H9 (cell line): ENCODE data around the gene HAL. TPM values are rescaled to one million over a fixed set of nuclear protein-coding genes. Genes with fewer than 3 reads are reported as not detected.

Experiments used
- DNase-seq: peaks from one replicate; pipeline ENCODE4 v3.0.0-alpha.2; 2017
- H2AFZ ChIP-seq: one replicate; pipeline ENCODE4 v1.6.1; 2013; ENCODE audit warnings: mild to moderate bottlenecking, low read length, control low read depth, moderate library complexity
- H2AK5ac ChIP-seq: 2 replicates; pipeline ENCODE4 v1.6.1; 2013; ENCODE audit warnings: low read length, control low read depth, mixed read lengths; ENCODE audit not compliant: insufficient read length
- H2BK120ac ChIP-seq: one replicate; pipeline ENCODE4 v1.6.1; 2013; ENCODE audit warnings: low read depth, mild to moderate bottlenecking, low read length, control low read depth, inconsistent platforms; ENCODE audit not compliant: poor library complexity, severe bottlenecking
- H2BK12ac ChIP-seq: 2 replicates; pipeline ENCODE4 v1.6.1; 2013; ENCODE audit warnings: low read length, control low read depth, mixed read lengths, low read depth; ENCODE audit not compliant: insufficient read length
- H2BK15ac ChIP-seq: 2 replicates; pipeline ENCODE4 v1.6.1; 2013; ENCODE audit warnings: low read depth, low read length, control low read depth
- H2BK20ac ChIP-seq: one replicate; pipeline ENCODE4 v1.6.1; 2013; ENCODE audit warnings: low read depth, mild to moderate bottlenecking, low read length, control low read depth, inconsistent platforms; ENCODE audit not compliant: poor library complexity, severe bottlenecking
- H2BK5ac ChIP-seq: 2 replicates; pipeline ENCODE4 v1.6.1; 2013; ENCODE audit warnings: low read length, control low read depth, mixed read lengths; ENCODE audit not compliant: insufficient read length
- H3K14ac ChIP-seq: 2 replicates; pipeline ENCODE4 v1.6.1; 2013; ENCODE audit warnings: low read length, control low read depth; ENCODE audit not compliant: insufficient read depth
- H3K18ac ChIP-seq: 2 replicates; pipeline ENCODE4 v1.6.1; 2013; ENCODE audit warnings: low read depth, mild to moderate bottlenecking, mixed read lengths, low read length, control low read depth; ENCODE audit not compliant: insufficient read length
- H3K23ac ChIP-seq: 2 replicates; pipeline ENCODE4 v1.6.1; 2013; ENCODE audit warnings: low read length, control low read depth, mixed read lengths, low read depth; ENCODE audit not compliant: insufficient read length
- H3K23me2 ChIP-seq: 2 replicates; pipeline ENCODE4 v1.6.1; 2013; ENCODE audit warnings: low read depth, mild to moderate bottlenecking, mixed read lengths, low read length, control low read depth; ENCODE audit not compliant: insufficient read length, poor library complexity, severe bottlenecking
- H3K27ac ChIP-seq: 2 replicates; pipeline ENCODE4 v1.5.1; 2013; ENCODE audit warnings: low read length, control low read depth, mixed read lengths, low read depth; ENCODE audit not compliant: insufficient read length
- H3K27me3 ChIP-seq: 2 replicates; pipeline ENCODE4 v1.6.1; 2013; ENCODE audit warnings: low read length, control low read depth, inconsistent platforms; ENCODE audit not compliant: insufficient read depth
- H3K4ac ChIP-seq: 2 replicates; pipeline ENCODE4 v1.6.1; 2013; ENCODE audit warnings: low read depth, mild to moderate bottlenecking, control low read depth, inconsistent platforms, low read length, moderate library complexity
- H3K4me1 ChIP-seq: 2 replicates; pipeline ENCODE4 v1.6.1; 2013; ENCODE audit warnings: low read length, control low read depth, inconsistent platforms; ENCODE audit not compliant: insufficient read depth
- H3K4me2 ChIP-seq: 2 replicates; pipeline ENCODE4 v1.6.1; 2013; ENCODE audit warnings: low read length, control low read depth, mixed read lengths; ENCODE audit not compliant: insufficient read length, insufficient read depth
- H3K56ac ChIP-seq: 2 replicates; pipeline ENCODE4 v1.6.1; 2013; ENCODE audit warnings: low read depth, mild to moderate bottlenecking, mixed read lengths, low read length, control low read depth; ENCODE audit not compliant: insufficient read length
- H3K79me1 ChIP-seq: 2 replicates; pipeline ENCODE4 v1.6.1; 2013; ENCODE audit warnings: low read depth, mild to moderate bottlenecking, moderate library complexity, low read length, control low read depth, inconsistent platforms; ENCODE audit not compliant: insufficient read depth, poor library complexity, severe bottlenecking
- H3K79me2 ChIP-seq: 2 replicates; pipeline ENCODE4 v1.6.1; 2013; ENCODE audit warnings: low read length, control low read depth, inconsistent platforms; ENCODE audit not compliant: insufficient read depth
- H3K9ac ChIP-seq: 2 replicates; pipeline ENCODE4 v1.6.1; 2013; ENCODE audit warnings: low read length, control low read depth, mixed read lengths; ENCODE audit not compliant: insufficient read length; ENCODE audit errors: extremely low read depth
- H3K9me3 ChIP-seq: one replicate; pipeline ENCODE4 v1.6.1; 2013; ENCODE audit warnings: low read depth, low read length, inconsistent platforms; ENCODE audit not compliant: control insufficient read depth
- H3T11ph ChIP-seq: one replicate; pipeline ENCODE4 v1.6.1; 2013; ENCODE audit warnings: mild to moderate bottlenecking, low read length, control low read depth, inconsistent platforms
- H4K20me1 ChIP-seq: one replicate; pipeline ENCODE4 v1.6.1; 2013; ENCODE audit not compliant: control insufficient read depth, insufficient read length, insufficient read depth
- H4K5ac ChIP-seq: 2 replicates; pipeline ENCODE4 v1.6.1; 2013; ENCODE audit warnings: low read depth, mild to moderate bottlenecking, mixed read lengths, low read length, control low read depth; ENCODE audit not compliant: insufficient read length
- H4K8ac ChIP-seq: replicated peaks from 2 replicates; pipeline ENCODE4 v1.6.1; 2013; ENCODE audit warnings: low read length, control low read depth, mixed read lengths, low read depth; ENCODE audit not compliant: insufficient read length
- H4K91ac ChIP-seq: 2 replicates; pipeline ENCODE4 v1.6.1; 2013; ENCODE audit warnings: low read depth, mild to moderate bottlenecking, moderate library complexity, mixed read lengths, low read length, control low read depth; ENCODE audit not compliant: insufficient read length
- H3K27ac Mint-ChIP-seq, 3 experiments: 2 replicates in 2 of 3; 3 replicates in 1 of 3; pipeline ENCODE4 v1.8.0; 2020 to 2021; ENCODE audit warnings: mixed read lengths in 3 of 3, mild to moderate bottlenecking in 1 of 3, moderate library complexity in 1 of 3
- H3K27me3 Mint-ChIP-seq: 2 replicates; pipeline ENCODE4 v1.8.0; 2021; ENCODE audit warnings: low read depth, mild to moderate bottlenecking, moderate library complexity, mixed read lengths
- H3K36me3 Mint-ChIP-seq, 3 experiments: 2 replicates in 2 of 3; 3 replicates in 1 of 3; pipeline ENCODE4 v1.8.0; 2020 to 2021; ENCODE audit warnings: low read depth in 3 of 3, mixed read lengths in 3 of 3; ENCODE audit not compliant: insufficient read depth in 1 of 3
- H3K4me1 Mint-ChIP-seq, 2 experiments: 2 replicates each; pipeline ENCODE4 v1.8.0; 2020; ENCODE audit warnings: mixed read lengths in 2 of 2
- H3K4me3 Mint-ChIP-seq, 2 experiments: 2 replicates in 1 of 2; 3 replicates in 1 of 2; pipeline ENCODE4 v1.8.0; 2020 to 2021; ENCODE audit warnings: mild to moderate bottlenecking in 2 of 2, mixed read lengths in 2 of 2, moderate library complexity in 1 of 2
- H3K9me3 Mint-ChIP-seq, 2 experiments: 2 replicates in 1 of 2; 3 replicates in 1 of 2; pipeline ENCODE4 v1.8.0; 2020; ENCODE audit warnings: mild to moderate bottlenecking in 2 of 2, mixed read lengths in 2 of 2, moderate library complexity in 1 of 2
- WGBS: extraction: QIAGEN DNeasy Blood & Tissue Kit; methylation state at CpG from one replicate; pipeline ENCODE4 v1.1.7; 2013; ENCODE audit warnings: missing lambda C conversion rate, low lambda C conversion rate, mixed read lengths; ENCODE audit not compliant: insufficient read length; ENCODE audit errors: extremely low coverage; 5-methylcytosine and 5-hydroxymethylcytosine counted together
- total RNA-seq: library from RNA; stranded (reverse); gene quantifications from 2 replicates; pipeline ENCODE4 v1.2.1, GENCODE V29; 2021
- TF ChIP-seq, protein P1 (sequence below): fragments of 200-600 bp; sonication (generic); conservative IDR thresholded peaks from 3 replicates; pipeline ENCODE4 v1.8.0; 2021; ENCODE audit warnings: antibody characterized with exemption, mild to moderate bottlenecking

Gene HAL
- total RNA-seq, 1 experiment from 2014 or later, result 0.35 TPM

DNA sequence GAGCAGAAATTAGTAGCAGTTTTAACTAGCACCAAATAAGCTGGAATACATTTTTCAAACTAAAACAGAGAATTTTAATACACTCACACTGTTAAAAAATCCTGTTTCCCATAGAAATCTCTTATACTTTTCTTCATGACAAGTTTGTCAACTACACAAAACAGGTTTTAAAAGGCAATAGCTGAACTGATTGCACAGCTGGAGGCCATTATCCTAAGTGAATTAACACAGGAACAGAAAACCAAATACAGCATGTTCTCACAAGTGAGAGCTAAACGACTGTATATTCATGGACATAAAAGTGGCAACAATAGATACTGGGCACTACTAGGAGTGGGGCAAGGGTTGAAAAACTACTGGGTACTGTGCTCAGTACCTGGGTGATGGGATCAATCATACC, 11.6 kb upstream of the HAL start:
- Histone ChIP-seq H2AFZ (no peak overlapping the region), H3K4ac (no peak overlapping the region), H3K79me2 (no peaks in the 10 kb centered on the region), H2BK12ac (no peak overlapping the region), H4K5ac (no peak overlapping the region), H3K23ac (no peak overlapping the region), H3K4me2 (no peak overlapping the region), H4K91ac (no peak overlapping the region), H3K4me1 (no peaks in the 10 kb centered on the region), H3K9ac (no peak overlapping the region), H3K27ac (no peak overlapping the region), H3K23me2 (no peaks in the 10 kb centered on the region), H2BK15ac (no peak overlapping the region), H3K18ac (no peak overlapping the region), H3K27me3 (no peaks in the 10 kb centered on the region), H2BK20ac (no peak overlapping the region), H3K14ac (no peak overlapping the region), H3K9me3 (no peaks in the 10 kb centered on the region), H3K56ac (no peak overlapping the region), H2AK5ac (no peak overlapping the region), H2BK5ac (no peak overlapping the region), H3T11ph (no peak overlapping the region), H4K8ac (no peak overlapping the region), H2BK120ac (no peak overlapping the region), H4K20me1 (no peaks in the 10 kb centered on the region), H3K79me1 (no peaks in the 10 kb centered on the region)
- no peaks in the 10 kb centered on the region for H3K27me3 Mint-ChIP-seq
- no peak overlapping the region for H3K4me3 Mint-ChIP-seq
- H3K4me1 Mint-ChIP-seq, result no peaks in the 10 kb centered on the region
- TF ChIP-seq, protein P1, sequence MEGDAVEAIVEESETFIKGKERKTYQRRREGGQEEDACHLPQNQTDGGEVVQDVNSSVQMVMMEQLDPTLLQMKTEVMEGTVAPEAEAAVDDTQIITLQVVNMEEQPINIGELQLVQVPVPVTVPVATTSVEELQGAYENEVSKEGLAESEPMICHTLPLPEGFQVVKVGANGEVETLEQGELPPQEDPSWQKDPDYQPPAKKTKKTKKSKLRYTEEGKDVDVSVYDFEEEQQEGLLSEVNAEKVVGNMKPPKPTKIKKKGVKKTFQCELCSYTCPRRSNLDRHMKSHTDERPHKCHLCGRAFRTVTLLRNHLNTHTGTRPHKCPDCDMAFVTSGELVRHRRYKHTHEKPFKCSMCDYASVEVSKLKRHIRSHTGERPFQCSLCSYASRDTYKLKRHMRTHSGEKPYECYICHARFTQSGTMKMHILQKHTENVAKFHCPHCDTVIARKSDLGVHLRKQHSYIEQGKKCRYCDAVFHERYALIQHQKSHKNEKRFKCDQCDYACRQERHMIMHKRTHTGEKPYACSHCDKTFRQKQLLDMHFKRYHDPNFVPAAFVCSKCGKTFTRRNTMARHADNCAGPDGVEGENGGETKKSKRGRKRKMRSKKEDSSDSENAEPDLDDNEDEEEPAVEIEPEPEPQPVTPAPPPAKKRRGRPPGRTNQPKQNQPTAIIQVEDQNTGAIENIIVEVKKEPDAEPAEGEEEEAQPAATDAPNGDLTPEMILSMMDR, result no peak
- H3K9me3 Mint-ChIP-seq, result no peaks in the 10 kb centered on the region
- DNase-seq, result no peak
- H3K27ac Mint-ChIP-seq, result no peak overlapping the region
- WGBS, result no CpG with 5 or more reads among the region's 1 CpG
- peaks cover 31 to 65% (median 64%) of the 10 kb centered on the region in 3 experiments; a peak in 6 of 7 replicates for H3K36me3 Mint-ChIP-seq
